Fibroblast of lung (primary cell): Measurements from ENCODE around the gene R3HDML.

ENCODE experiments used
- EZH2 ChIP-seq: IDR thresholded peaks from 2 replicates; pipeline ENCODE4 v1.5.1; 2012; ENCODE audit warnings: low read length, control low read depth, mild to moderate bottlenecking; ENCODE audit errors: missing control alignments
- TF ChIP-seq, protein P1 (sequence below), 2 donors: IDR thresholded peaks in 1 of 2; conservative IDR thresholded peaks in 1 of 2; 1 replicate in 1 of 2; 2 replicates in 1 of 2; pipeline ENCODE4 v1.5.1; 2011 to 2012; ENCODE audit warnings: low read length in 2 of 2, control low read depth in 1 of 2, inconsistent platforms in 1 of 2, low read depth in 1 of 2, mild to moderate bottlenecking in 1 of 2

DNA sequence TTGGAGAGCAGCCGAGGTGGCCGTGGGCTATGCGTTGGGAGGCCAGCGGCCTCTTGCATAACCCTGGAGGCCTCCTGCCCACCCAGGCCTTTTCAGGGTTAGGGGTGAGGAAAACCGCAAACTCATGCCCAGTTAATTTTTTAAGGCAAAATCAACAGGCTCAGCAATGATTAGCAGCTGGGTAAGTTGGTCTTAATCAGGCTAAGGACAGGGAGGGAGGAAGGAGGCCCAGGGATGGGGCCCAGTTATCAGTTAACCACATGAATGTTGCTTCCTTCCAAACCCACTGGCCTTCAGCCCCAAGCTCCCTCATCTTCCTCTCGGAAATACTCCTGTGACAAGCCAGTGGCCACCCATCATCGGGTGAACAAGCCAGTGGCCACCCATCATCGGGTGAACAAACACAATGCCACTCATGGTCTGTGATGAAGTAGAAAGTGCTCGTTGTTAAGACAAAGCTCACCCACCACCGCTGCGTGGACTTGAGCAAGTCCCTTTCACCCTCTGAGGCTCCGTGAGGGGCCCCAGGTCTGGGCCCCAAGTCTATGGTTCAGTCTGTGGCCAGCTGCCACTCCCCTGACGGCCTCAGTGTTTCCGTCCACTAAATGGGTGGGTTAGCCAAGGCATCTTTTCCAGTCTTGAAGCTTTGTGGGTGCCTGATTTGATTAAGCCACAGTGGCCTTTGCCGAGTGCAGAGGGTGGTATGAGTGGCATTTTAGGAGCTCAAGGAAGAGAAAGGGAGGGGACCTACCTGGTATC is 58.0 kb downstream of the R3HDML start:
- no peak for TF ChIP-seq EZH2
- TF ChIP-seq, protein P1, sequence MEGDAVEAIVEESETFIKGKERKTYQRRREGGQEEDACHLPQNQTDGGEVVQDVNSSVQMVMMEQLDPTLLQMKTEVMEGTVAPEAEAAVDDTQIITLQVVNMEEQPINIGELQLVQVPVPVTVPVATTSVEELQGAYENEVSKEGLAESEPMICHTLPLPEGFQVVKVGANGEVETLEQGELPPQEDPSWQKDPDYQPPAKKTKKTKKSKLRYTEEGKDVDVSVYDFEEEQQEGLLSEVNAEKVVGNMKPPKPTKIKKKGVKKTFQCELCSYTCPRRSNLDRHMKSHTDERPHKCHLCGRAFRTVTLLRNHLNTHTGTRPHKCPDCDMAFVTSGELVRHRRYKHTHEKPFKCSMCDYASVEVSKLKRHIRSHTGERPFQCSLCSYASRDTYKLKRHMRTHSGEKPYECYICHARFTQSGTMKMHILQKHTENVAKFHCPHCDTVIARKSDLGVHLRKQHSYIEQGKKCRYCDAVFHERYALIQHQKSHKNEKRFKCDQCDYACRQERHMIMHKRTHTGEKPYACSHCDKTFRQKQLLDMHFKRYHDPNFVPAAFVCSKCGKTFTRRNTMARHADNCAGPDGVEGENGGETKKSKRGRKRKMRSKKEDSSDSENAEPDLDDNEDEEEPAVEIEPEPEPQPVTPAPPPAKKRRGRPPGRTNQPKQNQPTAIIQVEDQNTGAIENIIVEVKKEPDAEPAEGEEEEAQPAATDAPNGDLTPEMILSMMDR (conservative IDR thresholded peaks at IDR 0.05 in 1 of 2, IDR thresholded peaks at IDR 0.05 in 1 of 2; ENCODE audit: low read depth in 1 of 2, low read length in 2 of 2): no peak
